Right ventricle myocardium superior (tissue), 1 donor: ENCODE measurements around the gene CAPN13. TPM values are rescaled to one million over a fixed set of nuclear protein-coding genes. Genes with fewer than 3 reads are reported as not detected.

Experiments used
- ATAC-seq: fragments of 200-7000 bp; cut with Tn5 transposase; one replicate; pipeline ENCODE4 v1.9.1; 2020; ENCODE audit warnings: mild to moderate bottlenecking; ENCODE audit not compliant: poor library complexity
- DNase-seq: peaks from one replicate; pipeline ENCODE4 v3.0.0-alpha.2; 2020
- intact Hi-C: fragments of 100-400 bp; cut with DNase I; formaldehyde crosslinking; loops from one replicate; pipeline ENCODE4 v1.11.2; 2022
- total RNA-seq: library from RNA; stranded (reverse); fragmentation: NEBNext Ultra II Directional; extraction: Animal tissue kit (Norgen Biotek cat#: 25700); gene quantifications from one replicate; pipeline ENCODE4 v1.2.1, GENCODE V29; 2021
- donor health status: DM: no; HTN: yes; CAD: no; lungs with severe emphysema.

Gene CAPN13
- total RNA-seq, 1 donor from 2014 or later: not detected

- ATAC-seq: no peak
- intact Hi-C loops: no loop called here
- no peak for DNase-seq
These were observed 38.4 kb downstream of the CAPN13 start for GRCh38 chr2:30768708-30769480.

- intact Hi-C loops: no loop called here
- ATAC-seq (no peak), DNase-seq (no peak)
These were observed 39.1 kb downstream of the CAPN13 start for GRCh38 chr2:30768036-30768686.

- ATAC-seq (no peak), DNase-seq (no peak)
- intact Hi-C loops: no loop called here
These were observed 40.6 kb downstream of the CAPN13 start for GRCh38 chr2:30766666-30767065.

- ATAC-seq: no peak
- DNase-seq: no peak
- intact Hi-C loops: no loop called here
These were observed 41.3 kb downstream of the CAPN13 start for GRCh38 chr2:30765876-30766470.

- no peak for DNase-seq
- ATAC-seq: no peak
- intact Hi-C loops: no loop called here
These were observed 42.1 kb downstream of the CAPN13 start for GRCh38 chr2:30765191-30765590.

GRCh38 chr2:30764021-30764800 is 43.0 kb downstream of the CAPN13 start:
- DNase-seq (no peak), ATAC-seq (no peak)
- intact Hi-C loops: no loop called here

- intact Hi-C loops: no loop called here
- no peak for ATAC-seq
These were observed 44.0 kb downstream of the CAPN13 start for GRCh38 chr2:30763151-30763660.

GRCh38 chr2:30761226-30761625 is 46.0 kb downstream of the CAPN13 start:
- ATAC-seq: no peak
- intact Hi-C loops: no loop called here
- no peak for DNase-seq

More at GRCh38 chr2:30763151-30763660, 44.0 kb downstream of the CAPN13 start:
- DNase-seq: no peak

GRCh38 chr2:30759481-30759880 is 47.8 kb downstream of the CAPN13 start:
- ATAC-seq: no peak
- no peak for DNase-seq
- intact Hi-C loops: no loop called here

- no peak for DNase-seq
- intact Hi-C loops: no loop called here
- no peak for ATAC-seq
These were observed 49.0 kb downstream of the CAPN13 start for GRCh38 chr2:30758191-30758651.

GRCh38 chr2:30757749-30758148 is 49.5 kb downstream of the CAPN13 start:
- DNase-seq: no peak
- intact Hi-C loops: no loop called here
- no peak for ATAC-seq

- no peak for ATAC-seq
- intact Hi-C loops: no loop called here
- DNase-seq: no peak
These were observed 50.3 kb downstream of the CAPN13 start for GRCh38 chr2:30756971-30757370.

- DNase-seq (no peak), ATAC-seq (no peak)
- intact Hi-C loops: no loop called here
These were observed 51.1 kb downstream of the CAPN13 start for GRCh38 chr2:30756051-30756719.

- intact Hi-C loops: no loop called here
- DNase-seq: no peak
- no peak for ATAC-seq
These were observed 53.6 kb downstream of the CAPN13 start for GRCh38 chr2:30753630-30754029.

- DNase-seq (no peak), ATAC-seq (no peak)
- intact Hi-C loops: no loop called here
These were observed 54.4 kb downstream of the CAPN13 start for GRCh38 chr2:30752811-30753210.

- no peak for DNase-seq
These were observed 60.0 kb downstream of the CAPN13 start for GRCh38 chr2:30747206-30747605.

GRCh38 chr2:30744823-30745222 is 62.4 kb downstream of the CAPN13 start:
- DNase-seq (no peak), ATAC-seq (no peak)
- intact Hi-C loops: no loop called here

More at GRCh38 chr2:30747206-30747605, 60.0 kb downstream of the CAPN13 start:
- intact Hi-C loops: no loop called here
- no peak for ATAC-seq

GRCh38 chr2:30741576-30741975 is 65.7 kb downstream of the CAPN13 start:
- no peak for ATAC-seq
- intact Hi-C loops: no loop called here
- DNase-seq: no peak
